Right kidney (tissue), 1 donor: ENCODE data around the gene GDF11.
A peak's percentile ranks its signal among the peaks of the same experiment; 100 is the strongest.
"Not testable (repeated sequence)": the region's sequence is repeated elsewhere in the genome, so short reads cannot be mapped to it uniquely, and the experiment has no call there.

Experiments used
- DNase-seq: peaks from one replicate; pipeline ENCODE4 v3.0.0-alpha.2; 2016

Gene GDF11

DNA sequence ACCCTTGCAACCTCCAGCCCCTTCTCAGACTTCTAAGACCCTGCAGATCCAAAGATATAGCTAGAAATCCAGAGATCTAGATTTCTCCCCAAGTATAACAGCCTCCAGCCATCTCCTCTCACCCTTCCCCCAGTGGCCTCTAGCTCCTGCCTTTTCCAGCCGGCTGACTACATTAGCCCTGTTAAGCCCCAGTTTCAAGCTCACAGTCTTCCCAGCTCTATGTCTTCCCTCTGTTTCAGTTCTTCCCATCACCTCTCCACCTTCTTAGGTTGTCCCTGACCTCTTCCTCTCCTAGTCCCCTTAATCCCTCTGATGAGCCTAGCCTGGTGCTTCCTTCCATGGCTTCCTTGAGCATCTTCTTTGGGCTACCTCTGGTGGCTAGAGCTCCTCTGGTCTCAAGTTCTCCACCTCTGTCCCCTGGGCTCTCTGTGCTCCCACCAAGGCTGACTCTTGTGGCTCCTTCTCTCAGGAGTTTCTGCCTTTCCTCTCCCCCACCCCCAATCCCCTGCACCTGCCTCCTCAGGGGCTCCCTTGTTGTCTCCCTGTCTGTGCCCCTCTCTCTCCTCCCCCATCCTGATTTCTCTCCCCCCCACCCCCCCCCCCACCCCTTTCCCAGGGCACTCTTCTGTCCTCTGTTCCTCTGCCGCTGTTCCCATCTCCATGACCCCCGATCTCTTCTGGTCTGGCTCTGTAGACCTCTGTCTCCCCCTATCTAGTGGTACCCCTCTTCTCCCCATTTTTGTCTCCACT lies 816 bp upstream of the GDF11 start:
- DNase-seq = peak; percentile 27

DNA sequence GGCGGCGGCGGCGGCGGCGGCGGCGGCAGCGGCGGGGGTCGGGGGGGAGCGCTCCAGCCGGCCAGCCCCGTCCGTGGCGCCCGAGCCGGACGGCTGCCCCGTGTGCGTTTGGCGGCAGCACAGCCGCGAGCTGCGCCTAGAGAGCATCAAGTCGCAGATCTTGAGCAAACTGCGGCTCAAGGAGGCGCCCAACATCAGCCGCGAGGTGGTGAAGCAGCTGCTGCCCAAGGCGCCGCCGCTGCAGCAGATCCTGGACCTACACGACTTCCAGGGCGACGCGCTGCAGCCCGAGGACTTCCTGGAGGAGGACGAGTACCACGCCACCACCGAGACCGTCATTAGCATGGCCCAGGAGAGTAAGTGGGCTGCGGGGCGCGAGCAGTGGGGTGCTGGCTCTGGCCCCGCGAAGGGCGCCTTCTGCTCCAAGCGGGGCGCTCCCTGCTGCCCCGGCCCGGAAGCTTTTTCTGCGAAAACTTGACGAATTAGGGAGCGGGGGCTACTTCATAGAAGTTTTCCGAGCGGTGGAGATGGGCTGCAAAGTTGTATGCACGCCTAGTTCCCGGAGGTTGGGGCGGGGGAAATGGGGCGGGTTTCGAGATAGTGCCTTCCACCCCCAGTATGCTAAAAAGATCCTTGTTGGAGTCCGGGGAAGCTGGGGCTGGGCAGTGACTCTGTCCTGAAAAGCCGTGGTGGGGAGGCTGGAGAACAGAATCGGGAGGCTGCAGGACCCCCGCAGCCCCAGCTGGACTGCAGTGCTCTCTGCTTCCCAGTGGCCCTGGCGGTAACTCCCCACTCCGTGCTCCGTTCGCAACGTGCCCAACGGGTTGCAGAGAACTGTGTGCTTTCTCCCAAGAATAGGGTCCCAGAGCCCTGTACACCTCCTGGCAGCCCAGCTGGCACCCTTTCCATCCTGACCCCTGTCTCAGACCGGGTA lies 751 bp downstream of the GDF11 start:
- peak; percentile 77 for DNase-seq

DNA sequence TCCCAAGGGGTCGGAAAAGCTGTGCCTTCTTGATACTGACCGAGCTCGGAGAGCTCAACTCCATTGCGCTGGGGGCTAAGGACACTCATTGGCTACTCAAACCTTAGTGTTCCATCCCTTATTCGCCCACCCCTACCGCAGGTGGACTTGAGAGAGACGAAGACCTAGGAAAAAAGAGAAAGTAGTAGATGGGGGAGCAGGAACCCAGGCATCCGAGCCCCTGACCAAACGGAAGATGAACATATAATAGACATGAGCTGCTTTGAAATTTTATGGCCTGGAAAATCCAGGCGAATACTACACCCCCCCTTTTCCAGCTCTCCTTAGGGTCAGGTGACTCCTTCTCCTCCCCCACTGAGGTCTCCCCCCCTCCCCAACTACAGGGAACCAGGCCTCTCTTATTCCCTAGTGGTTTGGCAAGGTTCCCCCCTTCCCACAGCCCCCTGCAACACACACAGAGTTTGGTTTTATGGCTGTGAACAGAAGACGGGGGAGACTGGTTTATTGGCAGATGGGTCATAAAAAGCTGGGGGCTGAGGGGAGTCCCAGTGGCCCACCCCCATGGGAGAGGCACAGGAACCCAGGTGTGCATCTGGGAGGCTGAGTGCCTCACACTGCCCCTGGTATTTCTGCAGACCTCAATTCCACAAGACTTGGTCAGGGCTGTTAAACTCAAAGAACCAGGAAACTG lies 1.6 kb downstream of the GDF11 start:
- peak; percentile 37 for DNase-seq

DNA sequence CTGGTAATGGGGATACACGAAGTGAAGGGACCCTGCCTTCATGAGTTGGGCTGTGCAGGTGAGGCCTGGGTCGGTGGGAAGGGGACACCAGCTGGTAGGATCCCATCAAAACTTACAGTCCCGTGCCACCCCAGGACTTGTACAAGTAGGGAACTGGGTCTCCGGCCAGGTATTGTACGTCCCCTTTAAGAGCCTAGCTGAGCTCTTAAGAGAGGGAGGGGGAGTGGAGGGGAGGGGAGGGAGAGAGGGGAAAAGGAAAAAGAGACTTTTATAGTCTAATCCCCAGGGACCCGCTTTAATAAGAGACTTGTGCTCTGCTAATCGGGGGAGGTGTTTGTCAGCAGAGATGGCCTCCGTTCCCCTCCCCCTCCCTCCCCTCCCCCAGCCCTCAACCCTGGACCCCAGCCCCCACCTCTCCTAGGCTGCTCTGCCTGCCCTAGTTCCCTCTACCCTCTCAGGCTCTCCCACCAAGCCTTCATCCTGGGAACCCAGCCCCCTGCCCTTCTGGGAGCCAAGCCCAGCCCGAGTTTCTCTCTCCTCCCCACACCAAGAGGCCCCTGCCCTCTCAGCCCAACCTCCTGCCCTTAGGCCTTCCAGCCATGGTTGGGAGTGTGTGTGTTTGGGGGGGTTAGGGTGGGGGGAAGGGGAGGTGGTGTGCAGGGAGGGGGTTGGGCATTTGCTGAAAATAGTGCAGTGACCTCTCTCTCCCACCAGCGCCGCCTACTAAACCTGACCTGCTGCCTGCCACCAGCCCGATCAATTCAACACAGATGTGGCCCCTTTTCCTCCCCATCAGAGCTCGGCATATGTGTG lies 2.6 kb downstream of the GDF11 start:
- DNase-seq = peak; percentile 67

DNA sequence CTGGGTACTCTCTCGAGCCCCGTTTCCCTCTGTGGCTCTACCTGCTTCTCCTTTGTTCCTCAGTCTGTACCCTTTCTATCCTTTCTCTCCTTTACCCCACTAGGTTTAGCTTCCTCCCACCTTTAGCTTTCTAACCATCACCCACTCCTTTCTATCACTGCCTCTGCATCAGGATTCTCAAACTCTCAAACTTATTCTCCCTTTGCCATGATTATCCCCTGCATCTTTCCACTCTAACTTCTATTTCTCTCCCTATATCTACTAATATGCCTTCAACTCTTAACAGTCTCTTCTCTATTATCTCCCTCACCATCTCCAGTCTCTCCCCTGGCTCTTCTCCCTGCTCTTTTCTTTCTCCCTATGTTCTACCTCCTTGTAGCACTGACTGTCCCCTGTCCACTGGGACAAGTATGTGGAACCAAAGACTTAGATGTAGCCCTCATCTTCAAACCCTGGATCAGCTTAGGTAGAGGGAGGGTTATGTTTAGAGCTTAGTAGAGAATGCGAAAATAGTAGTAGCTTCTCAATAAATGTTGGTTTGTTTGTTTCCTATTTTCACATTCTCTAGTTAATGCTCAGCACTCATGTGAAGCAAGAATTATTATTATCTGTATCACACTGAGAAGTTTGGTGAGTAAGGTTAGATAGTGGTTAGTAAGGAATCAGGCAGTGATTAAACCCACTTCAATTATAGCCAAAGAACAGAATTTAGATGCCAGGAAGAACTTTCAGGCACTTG lies 3.4 kb downstream of the GDF11 start:
- DNase-seq = no peak

- DNase-seq = no peak
Measured at GRCh38 chr12:55746913-55747231, 4.0 kb downstream of the GDF11 start.

GRCh38 chr12:55748230-55748993 lies 5.5 kb downstream of the GDF11 start:
- no peak for DNase-seq

DNA sequence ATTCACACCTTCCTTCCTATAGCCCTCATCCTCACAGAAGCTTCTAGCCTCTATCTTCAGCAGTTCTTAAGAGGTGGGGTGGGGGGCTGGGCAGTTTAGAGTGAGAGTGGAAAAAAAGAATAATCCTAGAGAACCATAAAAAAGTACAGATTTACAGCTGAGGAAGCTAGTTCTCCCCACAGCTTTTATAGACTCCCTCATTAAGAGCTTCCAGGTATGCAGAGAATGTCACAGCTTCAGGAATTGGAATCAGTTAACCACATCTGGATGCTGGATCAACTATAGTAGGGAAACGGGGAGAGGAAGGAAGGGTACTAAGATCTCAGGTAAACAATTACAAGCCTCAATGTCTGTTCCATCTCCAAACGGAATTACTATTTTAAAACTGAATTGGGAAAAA lies 12.3 kb downstream of the GDF11 start:
- no peak for DNase-seq

DNA sequence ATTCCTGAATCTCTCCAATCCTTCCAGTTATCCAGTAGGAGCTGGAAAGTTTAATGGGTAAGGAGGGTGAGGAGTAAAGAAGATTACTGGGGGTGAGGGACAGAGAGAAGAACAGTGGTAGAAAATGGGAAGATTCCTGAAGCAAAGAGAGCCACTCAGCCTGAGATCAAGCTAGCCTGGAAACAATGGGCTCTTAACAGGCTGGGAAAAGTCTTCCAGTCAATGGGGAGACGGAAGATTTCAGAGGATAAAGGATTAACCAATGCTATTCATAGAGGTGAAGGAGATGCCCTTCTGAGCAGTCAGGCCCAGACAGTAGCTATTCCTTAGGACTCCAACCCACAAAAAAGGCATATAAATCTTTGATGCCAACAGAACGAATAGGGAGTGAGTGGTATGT lies 14.8 kb downstream of the GDF11 start:
- no peak for DNase-seq

- not testable (repeated sequence) for DNase-seq
Measured at GRCh38 chr12:55758575-55758974, 15.7 kb downstream of the GDF11 start.

DNA sequence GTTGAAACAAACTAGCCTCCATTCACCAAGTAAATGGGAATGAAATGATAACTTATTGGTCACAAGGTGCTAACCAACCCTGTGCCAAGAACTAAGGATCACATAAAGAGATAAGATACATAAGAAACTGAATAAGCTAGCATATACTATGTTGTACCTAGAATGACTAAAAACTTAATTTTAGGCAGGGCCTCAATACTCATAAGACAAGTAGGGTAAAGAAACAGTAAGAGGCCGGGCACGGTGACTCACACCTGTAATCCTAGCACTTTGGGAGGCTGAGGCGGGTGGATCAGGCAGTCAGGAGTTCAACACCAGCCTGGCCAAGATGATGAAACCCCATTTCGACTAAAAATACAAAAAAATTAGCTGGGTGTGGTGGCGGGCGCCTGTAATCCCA lies 17.7 kb downstream of the GDF11 start:
- DNase-seq = no peak

GRCh38 chr12:55762646-55763045 lies 19.7 kb downstream of the GDF11 start:
- no peak for DNase-seq

DNA sequence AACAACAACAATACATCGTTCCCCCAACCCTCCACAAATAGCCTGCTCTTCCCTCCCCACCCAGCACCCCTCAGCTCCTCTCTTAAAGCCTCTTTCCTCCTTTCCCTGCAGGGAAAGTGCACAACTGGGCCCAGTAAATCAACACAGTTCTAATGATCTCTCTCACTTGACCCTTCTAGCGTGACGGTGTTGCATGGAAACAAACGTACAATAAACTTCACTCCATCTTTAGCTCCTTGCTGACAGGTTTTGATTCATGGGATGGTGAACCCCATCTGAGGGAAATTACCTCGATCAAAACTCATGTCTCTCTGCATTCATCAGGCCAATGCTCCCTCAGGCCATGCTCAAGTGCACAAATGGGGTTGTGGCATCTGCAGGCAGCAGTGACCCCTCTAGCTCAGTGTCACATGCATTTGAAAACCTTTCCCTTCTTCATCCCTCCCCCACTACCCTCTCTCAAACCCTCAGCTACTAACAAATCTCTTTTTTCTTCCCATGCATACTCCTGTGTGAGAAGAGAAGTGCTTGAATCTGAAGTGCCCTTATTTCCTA lies 22.9 kb downstream of the GDF11 start:
- peak; percentile 21 for DNase-seq

- no peak for DNase-seq
Measured at GRCh38 chr12:55767156-55767555, 24.2 kb downstream of the GDF11 start.

DNA sequence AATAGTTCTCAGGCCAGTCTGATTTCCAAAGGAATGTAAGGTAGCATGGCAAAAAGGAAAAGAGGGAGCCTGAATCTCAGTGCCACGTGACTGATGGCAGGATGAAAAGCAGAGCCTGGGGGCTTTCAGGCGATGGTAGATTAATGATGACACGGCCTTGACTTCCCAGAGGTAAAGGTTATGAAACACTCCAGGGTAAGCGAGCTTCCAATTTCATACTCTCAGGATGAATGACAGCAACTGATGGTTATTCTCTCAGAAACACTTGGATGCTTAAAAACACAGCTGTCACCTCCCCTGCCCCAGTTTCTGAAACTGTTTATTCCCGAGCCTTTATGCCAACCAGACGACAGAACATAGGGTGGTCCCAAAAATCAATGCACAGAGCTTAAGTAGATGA lies 28.8 kb downstream of the GDF11 start:
- DNase-seq = no peak

- DNase-seq = no peak
Measured at GRCh38 chr12:55777856-55778255, 34.9 kb downstream of the GDF11 start.

DNA sequence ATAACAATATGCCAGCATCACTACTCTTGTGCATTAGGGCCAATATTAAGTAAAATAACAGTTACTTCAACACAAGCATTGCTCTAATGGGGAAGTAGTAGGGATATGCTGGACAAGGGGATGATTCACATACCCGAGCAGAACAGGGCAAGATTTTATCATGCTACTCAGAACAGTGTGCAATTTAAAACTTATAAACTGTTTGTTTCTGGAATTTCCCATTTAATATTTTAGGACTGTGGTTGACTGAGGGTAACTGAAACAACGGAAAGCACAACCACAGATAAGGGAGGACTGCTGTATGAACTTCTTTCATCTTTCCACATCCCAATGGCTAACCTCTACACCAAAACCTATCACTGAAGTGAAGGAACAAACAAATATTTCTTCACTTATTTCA lies 37.8 kb downstream of the GDF11 start:
- DNase-seq = no peak

DNA sequence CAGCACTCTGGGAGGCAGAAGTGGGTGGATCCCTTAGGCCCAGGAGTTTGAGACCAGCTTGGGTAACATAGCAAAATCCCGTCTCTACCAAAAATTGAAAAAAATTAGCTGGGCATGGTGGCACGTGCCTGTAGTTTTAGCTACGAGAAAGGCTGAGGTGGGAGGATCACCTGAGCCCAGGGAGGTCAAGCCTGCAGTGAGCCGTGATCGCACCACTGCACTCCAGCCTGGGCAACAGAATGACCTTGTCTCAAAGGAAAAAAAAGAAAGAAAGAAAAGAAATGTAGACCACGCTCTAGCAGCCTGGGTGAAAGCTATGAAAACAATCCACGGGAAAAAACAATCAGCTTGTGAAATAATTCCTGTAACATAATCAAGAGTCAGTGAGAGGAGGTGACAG lies 45.6 kb downstream of the GDF11 start:
- DNase-seq = peak; percentile 26

DNA sequence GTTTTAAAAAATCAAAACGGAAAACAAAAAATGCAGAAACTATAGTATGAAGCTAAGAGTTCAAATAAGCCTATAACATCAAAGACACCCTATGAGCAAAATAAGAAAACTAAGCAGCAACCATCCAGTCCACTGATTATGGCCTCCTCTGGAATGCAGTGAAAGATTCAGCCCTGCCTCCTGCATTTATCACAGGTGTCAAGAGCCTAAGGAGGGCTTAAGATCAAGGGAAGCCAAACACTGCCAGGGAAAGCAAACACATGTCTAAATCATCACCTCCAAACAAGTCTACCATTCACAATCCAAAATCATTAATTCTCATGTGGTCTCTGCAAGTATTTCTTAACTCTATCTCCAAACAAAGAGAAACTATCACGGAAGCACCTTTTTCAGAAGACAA lies 46.2 kb downstream of the GDF11 start:
- peak; percentile 6 for DNase-seq

DNA sequence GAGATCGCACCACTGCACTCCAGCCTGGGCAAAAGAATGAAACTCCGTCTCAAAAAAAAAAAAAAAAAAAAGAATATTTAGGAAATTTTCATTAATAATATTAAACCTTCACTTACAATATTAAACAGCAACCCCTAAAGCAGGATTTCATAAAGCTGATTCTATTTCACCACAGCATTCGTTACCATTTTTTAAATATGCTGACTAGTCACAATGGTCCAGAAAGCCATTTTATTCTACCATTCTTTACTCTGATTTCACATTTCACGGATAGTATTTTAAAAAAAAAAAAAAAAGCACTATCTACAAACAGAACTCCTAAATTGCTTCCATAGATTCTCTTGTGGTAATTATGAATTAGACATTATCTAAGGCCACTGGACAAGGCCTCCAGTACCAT lies 47.0 kb downstream of the GDF11 start:
- DNase-seq = no peak
